Left forelimb (tissue), 1 donor: ENCODE results near the gene TRIB2.

Experiments used
- DNase-seq: peaks from one replicate; pipeline ENCODE4 v3.0.0-alpha.2; 2018; ENCODE audit warnings: low spot score

TRIB2 gene

DNA sequence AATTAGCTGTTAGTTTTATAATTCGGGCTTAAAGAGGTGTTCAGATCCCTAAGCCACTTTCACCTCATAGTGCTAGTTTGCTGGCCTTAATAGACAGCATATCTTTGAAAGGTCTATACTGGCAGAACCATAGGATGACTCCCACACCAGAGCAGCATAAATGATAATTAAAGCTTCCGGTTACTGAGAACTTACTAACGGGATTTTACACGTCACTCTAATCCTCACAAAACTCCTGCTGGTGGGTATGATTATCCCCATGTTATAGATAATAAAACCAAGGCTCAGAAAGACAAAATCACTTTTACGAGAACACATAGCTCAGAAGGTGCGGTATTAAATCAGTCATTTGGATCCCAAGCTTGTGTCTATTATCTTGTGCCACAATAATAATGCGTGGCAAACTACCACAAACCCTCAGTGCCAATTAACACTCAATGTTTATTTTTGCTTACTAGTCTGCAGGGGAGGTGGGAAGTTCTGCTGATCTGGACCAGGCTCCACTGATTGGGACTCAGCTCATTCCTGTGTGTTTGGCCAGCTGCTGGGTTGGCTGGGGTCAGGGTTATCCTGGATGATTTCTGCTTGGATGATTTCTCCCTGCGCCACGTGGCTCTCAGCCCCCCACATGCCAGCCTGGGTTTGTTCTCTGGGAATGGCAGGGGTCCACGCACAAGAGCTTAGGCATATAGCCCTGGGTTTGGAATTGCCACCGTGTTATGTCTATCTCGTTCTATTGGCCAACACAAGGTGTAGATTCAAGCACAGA, 62.3 kb downstream of the TRIB2 start:
- no peak for DNase-seq

- no peak for DNase-seq
Observed at GRCh38 chr2:12781329-12781728, 64.6 kb downstream of the TRIB2 start.

- DNase-seq = no peak
Observed at GRCh38 chr2:12787891-12788801, 71.4 kb downstream of the TRIB2 start.

DNA sequence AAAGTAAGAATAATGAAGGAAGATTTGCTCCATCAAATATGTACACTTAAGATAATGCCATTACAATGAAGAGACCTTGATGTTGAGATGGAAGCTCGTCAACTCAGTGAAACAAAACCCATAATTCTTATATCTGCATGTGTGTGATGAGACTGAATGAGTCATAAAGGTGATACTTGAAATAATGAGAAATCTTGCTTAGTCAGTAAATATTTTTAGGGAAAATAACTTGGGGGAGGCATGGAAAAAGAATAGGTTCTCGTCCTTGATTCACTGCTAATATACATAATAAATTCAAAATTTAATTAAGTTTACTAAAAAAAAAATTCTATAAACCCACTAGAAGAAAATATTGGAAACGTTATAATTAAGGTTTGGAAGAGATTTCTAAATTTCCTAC, 75.2 kb downstream of the TRIB2 start:
- no peak for DNase-seq
